Natural killer cell treated with Interleukin-12 subunit alpha and Interleukin-12 subunit beta and Interleukin-15 and Interleukin-18, amount 100 ng/mL, for 72 hours (primary cell): ENCODE data around the gene MAP7. TPM values are rescaled to one million over a fixed set of nuclear protein-coding genes. Genes with fewer than 3 reads are reported as not detected.

Experiments
- ATAC-seq, 2 donors: fragments of 150-1000 bp; cut with Tn5 transposase in 1 of 2; sonication (Bioruptor Pico), chemical (Tn5 transposase) in 1 of 2; 2 replicates each; pipeline ENCODE4 v1.10.0; 2021
- DNase-seq: peaks from one replicate; pipeline ENCODE4 v3.0.0; 2022; ENCODE audit warnings: low spot score
- H3K27ac Mint-ChIP-seq, 2 donors: 1 replicate in 1 of 2; 2 replicates in 1 of 2; pipeline ENCODE4 v1.8.0; 2022; ENCODE audit warnings: mixed read lengths in 2 of 2, mild to moderate bottlenecking in 1 of 2, moderate library complexity in 1 of 2
- H3K27me3 Mint-ChIP-seq, 2 donors: 1 replicate in 1 of 2; 2 replicates in 1 of 2; pipeline ENCODE4 v1.8.0; 2022; ENCODE audit warnings: mixed read lengths in 2 of 2
- H3K36me3 Mint-ChIP-seq: one replicate; pipeline ENCODE4 v1.8.0; 2022; ENCODE audit warnings: mixed read lengths
- H3K4me1 Mint-ChIP-seq, 2 donors: 1 replicate in 1 of 2; 2 replicates in 1 of 2; pipeline ENCODE4 v1.8.0; 2022; ENCODE audit warnings: low read depth in 2 of 2, mixed read lengths in 2 of 2, mild to moderate bottlenecking in 1 of 2
- H3K4me3 Mint-ChIP-seq: one replicate; pipeline ENCODE4 v1.8.0; 2022; ENCODE audit warnings: mixed read lengths
- H3K9me3 Mint-ChIP-seq: 2 replicates; pipeline ENCODE4 v1.8.0; 2022; ENCODE audit warnings: mixed read lengths
- total RNA-seq, 2 donors: library from RNA; stranded (reverse); gene quantifications; one replicate each; pipeline ENCODE4 v1.2.3, GENCODE V29; 2022

The MAP7 gene
- total RNA-seq, 2 donors from 2014 or later = 0.73 to 0.83 TPM

DNA sequence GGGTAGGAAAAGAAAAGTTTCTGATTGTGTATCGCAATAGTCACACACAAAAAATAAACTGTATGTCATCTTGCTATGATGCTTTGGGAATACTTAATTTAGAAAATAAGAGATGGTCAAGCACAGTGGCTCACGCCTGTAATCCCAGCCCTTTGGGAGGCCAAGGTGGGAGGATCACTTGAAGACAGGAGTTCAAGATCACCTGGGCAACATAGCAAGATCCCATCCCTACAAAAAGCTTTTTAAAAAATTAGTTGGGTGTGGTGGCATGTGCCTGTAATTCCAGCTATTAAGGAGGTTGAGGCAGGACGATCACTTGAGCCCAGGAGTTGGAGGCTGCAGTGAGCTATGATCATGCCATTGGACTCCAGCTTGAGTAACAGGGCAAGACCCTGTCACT is 27.6 kb downstream of the MAP7 start:
- H3K9me3 Mint-ChIP-seq = no peaks in the 10 kb centered on the region
- DNase-seq = no peak
- no peak overlapping the region for H3K4me3 Mint-ChIP-seq
- H3K4me1 Mint-ChIP-seq = peaks cover 8% of the 10 kb centered on the region in 2 donors
- H3K27me3 Mint-ChIP-seq = peaks cover 18 to 29% of the 10 kb centered on the region in 2 donors
- no peak overlapping the region for H3K27ac Mint-ChIP-seq
- H3K36me3 Mint-ChIP-seq = no peaks in the 10 kb centered on the region
- ATAC-seq = no peak

GRCh38 chr6:136521911-136522310 is 28.3 kb downstream of the MAP7 start:
- H3K27me3 Mint-ChIP-seq = peaks cover 17 to 26% of the 10 kb centered on the region in 2 donors
- H3K9me3 Mint-ChIP-seq = no peaks in the 10 kb centered on the region
- no peak overlapping the region for H3K27ac Mint-ChIP-seq
- ATAC-seq = no peak
- no peak overlapping the region for H3K4me3 Mint-ChIP-seq
- peaks cover 8% of the 10 kb centered on the region in 2 donors for H3K4me1 Mint-ChIP-seq
- no peak for DNase-seq
- H3K36me3 Mint-ChIP-seq = no peaks in the 10 kb centered on the region

GRCh38 chr6:136521427-136521826 is 28.8 kb downstream of the MAP7 start:
- H3K4me3 Mint-ChIP-seq = no peak overlapping the region
- no peaks in the 10 kb centered on the region for H3K9me3 Mint-ChIP-seq
- ATAC-seq (no peak), DNase-seq (no peak)
- H3K4me1 Mint-ChIP-seq = peaks cover 5 to 6% of the 10 kb centered on the region in 2 donors
- no peak overlapping the region for H3K27ac Mint-ChIP-seq
- H3K27me3 Mint-ChIP-seq = peaks cover 15 to 25% of the 10 kb centered on the region in 2 donors
- no peaks in the 10 kb centered on the region for H3K36me3 Mint-ChIP-seq

DNA sequence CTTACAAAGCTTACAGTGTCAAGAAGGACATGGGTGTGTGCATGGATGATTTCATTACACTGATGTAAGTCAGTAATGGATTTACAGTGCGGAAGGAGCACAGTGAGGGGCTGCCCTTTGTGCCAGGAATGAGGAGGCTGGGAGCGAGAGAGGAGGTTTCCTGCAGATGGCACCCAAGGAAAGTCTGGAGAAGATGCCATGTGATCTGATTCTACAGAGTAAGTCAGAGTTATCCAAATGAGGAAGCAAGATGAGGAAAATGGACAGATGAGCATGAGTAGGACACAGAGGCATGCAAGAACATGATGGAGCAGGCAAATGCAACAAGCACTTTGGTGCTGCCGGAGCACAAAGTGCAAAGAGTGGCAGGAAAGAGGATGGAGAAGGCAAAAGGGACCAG is 29.7 kb downstream of the MAP7 start:
- H3K4me1 Mint-ChIP-seq = no peaks in the 10 kb centered on the region
- H3K4me3 Mint-ChIP-seq = no peak overlapping the region
- ATAC-seq (no peak), DNase-seq (no peak)
- peaks cover 10 to 23% of the 10 kb centered on the region in 2 donors for H3K27me3 Mint-ChIP-seq
- no peaks in the 10 kb centered on the region for H3K36me3 Mint-ChIP-seq
- H3K9me3 Mint-ChIP-seq = no peaks in the 10 kb centered on the region
- H3K27ac Mint-ChIP-seq = no peak overlapping the region

DNA sequence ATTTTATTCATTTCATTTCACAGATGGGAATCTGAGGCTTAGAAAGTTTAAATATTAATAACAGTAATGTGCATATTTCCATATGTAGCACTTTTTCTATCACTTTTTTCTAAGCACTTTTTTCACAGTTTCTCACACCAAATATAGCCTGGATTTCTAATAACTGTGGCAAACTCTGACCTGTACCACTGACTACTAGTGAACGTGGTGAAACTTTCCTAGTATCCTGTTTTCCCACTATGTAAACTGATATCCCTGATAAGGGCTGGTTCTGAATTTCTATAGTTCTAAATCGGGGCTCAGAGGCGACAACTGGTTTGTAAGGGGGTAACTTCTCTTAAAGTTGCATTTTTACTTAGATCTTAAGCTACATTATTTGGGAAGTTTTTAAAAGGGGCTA is 32.6 kb downstream of the MAP7 start:
- no peaks in the 10 kb centered on the region for H3K9me3 Mint-ChIP-seq
- ATAC-seq (no peak), DNase-seq (no peak)
- no peak overlapping the region for H3K4me3 Mint-ChIP-seq
- H3K36me3 Mint-ChIP-seq = no peaks in the 10 kb centered on the region
- no peaks in the 10 kb centered on the region for H3K4me1 Mint-ChIP-seq
- no peak overlapping the region for H3K27ac Mint-ChIP-seq
- H3K27me3 Mint-ChIP-seq = peaks cover 10 to 21% of the 10 kb centered on the region in 2 donors

GRCh38 chr6:136517002-136517401 is 33.2 kb downstream of the MAP7 start:
- no peak overlapping the region for H3K4me3 Mint-ChIP-seq
- no peaks in the 10 kb centered on the region for H3K36me3 Mint-ChIP-seq
- DNase-seq = no peak
- H3K9me3 Mint-ChIP-seq = no peaks in the 10 kb centered on the region
- no peak for ATAC-seq
- no peak overlapping the region for H3K27ac Mint-ChIP-seq
- peaks cover 10 to 17% of the 10 kb centered on the region in 2 donors for H3K27me3 Mint-ChIP-seq
- no peaks in the 10 kb centered on the region for H3K4me1 Mint-ChIP-seq

DNA sequence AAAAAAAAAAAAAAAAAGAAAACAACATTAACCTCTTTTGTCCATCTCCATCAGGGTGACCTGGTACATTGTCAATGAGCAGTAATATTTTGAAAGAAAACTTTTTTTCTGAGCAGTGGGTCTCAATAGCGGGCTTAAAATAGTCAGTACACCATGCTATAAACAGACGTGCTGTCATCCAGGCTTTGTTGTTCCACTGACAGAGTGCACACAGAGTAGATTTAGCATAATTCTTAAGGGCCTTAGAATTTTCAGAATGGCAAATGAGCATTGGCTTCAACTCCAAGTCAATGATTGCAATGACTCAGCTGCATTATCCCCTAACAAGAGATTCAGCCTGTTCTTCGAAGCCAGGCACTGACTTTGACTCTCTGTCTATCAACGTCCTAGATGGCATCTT is 35.6 kb downstream of the MAP7 start:
- Mint-ChIP-seq H3K27me3 (peaks cover 0 to 9% of the 10 kb centered on the region in 2 donors), H3K4me1 (no peaks in the 10 kb centered on the region), H3K27ac (no peak overlapping the region), H3K36me3 (no peaks in the 10 kb centered on the region), H3K9me3 (no peaks in the 10 kb centered on the region), H3K4me3 (no peak overlapping the region)
- no peak for DNase-seq
- ATAC-seq = no peak

GRCh38 chr6:136511926-136512325 is 38.3 kb downstream of the MAP7 start:
- DNase-seq (no peak), ATAC-seq (no peak)
- no peaks in the 10 kb centered on the region for H3K4me1 Mint-ChIP-seq
- no peaks in the 10 kb centered on the region for H3K36me3 Mint-ChIP-seq
- no peak overlapping the region for H3K4me3 Mint-ChIP-seq
- no peak overlapping the region for H3K27ac Mint-ChIP-seq
- H3K9me3 Mint-ChIP-seq = no peaks in the 10 kb centered on the region
- peaks cover 0 to 8% of the 10 kb centered on the region in 2 donors for H3K27me3 Mint-ChIP-seq

DNA sequence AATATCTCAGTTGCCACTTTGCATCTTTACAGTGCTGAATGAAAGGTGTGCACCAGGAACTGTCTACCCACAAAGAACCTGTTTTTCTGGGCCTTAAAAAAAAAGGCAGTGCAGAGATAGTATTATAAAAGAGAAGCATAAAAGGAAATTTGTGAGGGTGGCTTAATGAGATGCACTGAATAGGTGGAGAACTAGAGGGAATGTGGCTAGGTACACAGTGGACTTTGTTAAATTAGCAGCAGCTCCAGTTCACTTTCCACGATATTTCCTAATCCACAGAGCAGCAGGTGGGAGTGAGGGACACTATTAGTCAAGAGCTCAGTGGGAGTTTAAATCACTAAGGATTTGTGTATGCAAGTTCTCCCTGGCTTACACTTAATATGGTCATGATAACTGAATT is 38.8 kb downstream of the MAP7 start:
- DNase-seq (no peak), ATAC-seq (no peak)
- Mint-ChIP-seq H3K4me3 (no peak overlapping the region), H3K36me3 (no peaks in the 10 kb centered on the region), H3K4me1 (no peaks in the 10 kb centered on the region), H3K27ac (no peak overlapping the region), H3K9me3 (no peaks in the 10 kb centered on the region), H3K27me3 (peaks cover 2 to 7% of the 10 kb centered on the region in 2 donors)

GRCh38 chr6:136510782-136511181 is 39.4 kb downstream of the MAP7 start:
- Mint-ChIP-seq H3K27ac (no peak overlapping the region), H3K4me3 (no peak overlapping the region), H3K9me3 (no peaks in the 10 kb centered on the region), H3K27me3 (peaks cover 7 to 8% of the 10 kb centered on the region in 2 donors), H3K4me1 (no peaks in the 10 kb centered on the region), H3K36me3 (no peaks in the 10 kb centered on the region)
- no peak for DNase-seq
- no peak for ATAC-seq

DNA sequence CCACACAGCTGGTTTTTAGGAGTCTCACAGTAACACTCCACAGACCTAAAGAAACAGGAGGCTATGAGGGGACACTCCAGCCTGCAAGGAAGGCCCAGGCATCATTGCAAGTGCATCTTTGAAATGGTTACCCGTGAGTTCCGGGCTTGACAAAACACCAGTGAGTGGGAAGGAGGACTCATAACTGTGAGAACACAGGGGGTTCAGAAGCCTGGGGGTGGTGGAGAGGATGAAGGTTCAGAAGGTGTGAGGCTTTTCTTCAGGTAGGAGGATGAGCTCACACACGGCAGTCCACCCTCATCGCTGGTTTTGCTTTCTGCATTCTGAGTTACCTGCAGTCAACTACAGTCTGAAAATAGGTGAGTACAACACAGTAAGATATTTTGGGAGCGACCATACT is 39.9 kb downstream of the MAP7 start:
- no peaks in the 10 kb centered on the region for H3K9me3 Mint-ChIP-seq
- no peaks in the 10 kb centered on the region for H3K4me1 Mint-ChIP-seq
- H3K4me3 Mint-ChIP-seq = no peak overlapping the region
- no peak for ATAC-seq
- H3K36me3 Mint-ChIP-seq = no peaks in the 10 kb centered on the region
- peaks cover 7 to 8% of the 10 kb centered on the region in 2 donors for H3K27me3 Mint-ChIP-seq
- no peak for DNase-seq
- no peak overlapping the region for H3K27ac Mint-ChIP-seq

- Mint-ChIP-seq H3K27me3 (peaks cover 7 to 8% of the 10 kb centered on the region in 2 donors), H3K9me3 (no peaks in the 10 kb centered on the region), H3K36me3 (no peaks in the 10 kb centered on the region), H3K4me3 (no peak overlapping the region), H3K4me1 (no peaks in the 10 kb centered on the region), H3K27ac (no peak overlapping the region)
- DNase-seq (no peak), ATAC-seq (no peak)
Measured at GRCh38 chr6:136508725-136509392, 41.4 kb downstream of the MAP7 start.

DNA sequence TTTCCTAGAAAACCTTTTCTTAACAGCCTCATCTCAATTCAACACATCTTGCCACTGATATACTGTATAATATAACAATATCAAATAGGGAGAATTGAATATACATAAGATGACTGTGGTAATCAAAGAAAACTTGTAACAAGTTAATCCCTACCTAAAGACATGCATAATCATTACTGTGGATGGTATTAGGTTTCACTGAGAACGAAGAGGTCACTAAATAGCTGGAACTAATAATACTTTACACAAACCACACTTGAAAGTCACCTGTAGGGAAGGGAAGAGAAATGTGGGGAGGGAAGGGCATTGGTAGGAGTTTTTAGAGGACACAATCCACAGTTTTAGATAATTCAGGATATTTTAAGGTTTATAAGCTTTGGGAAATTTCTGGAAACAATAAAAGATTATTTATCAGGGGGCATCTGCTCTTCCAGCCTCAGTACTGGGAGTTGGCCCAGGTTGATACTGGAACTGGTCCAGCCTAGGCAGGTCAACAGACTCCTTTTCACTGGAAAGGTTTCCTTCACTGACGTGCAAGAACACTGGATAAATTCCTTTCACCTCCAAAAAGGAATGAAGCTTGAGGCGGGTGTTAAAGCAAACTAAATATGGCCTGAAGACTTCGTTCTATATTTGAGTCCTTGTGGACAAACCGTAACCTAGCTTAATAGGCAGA is 44.0 kb downstream of the MAP7 start:
- ATAC-seq = no peak
- Mint-ChIP-seq H3K9me3 (no peaks in the 10 kb centered on the region), H3K36me3 (no peaks in the 10 kb centered on the region), H3K4me1 (no peaks in the 10 kb centered on the region), H3K27ac (no peak overlapping the region), H3K27me3 (peaks cover 7 to 16% of the 10 kb centered on the region in 2 donors), H3K4me3 (no peak overlapping the region)
- no peak for DNase-seq

DNA sequence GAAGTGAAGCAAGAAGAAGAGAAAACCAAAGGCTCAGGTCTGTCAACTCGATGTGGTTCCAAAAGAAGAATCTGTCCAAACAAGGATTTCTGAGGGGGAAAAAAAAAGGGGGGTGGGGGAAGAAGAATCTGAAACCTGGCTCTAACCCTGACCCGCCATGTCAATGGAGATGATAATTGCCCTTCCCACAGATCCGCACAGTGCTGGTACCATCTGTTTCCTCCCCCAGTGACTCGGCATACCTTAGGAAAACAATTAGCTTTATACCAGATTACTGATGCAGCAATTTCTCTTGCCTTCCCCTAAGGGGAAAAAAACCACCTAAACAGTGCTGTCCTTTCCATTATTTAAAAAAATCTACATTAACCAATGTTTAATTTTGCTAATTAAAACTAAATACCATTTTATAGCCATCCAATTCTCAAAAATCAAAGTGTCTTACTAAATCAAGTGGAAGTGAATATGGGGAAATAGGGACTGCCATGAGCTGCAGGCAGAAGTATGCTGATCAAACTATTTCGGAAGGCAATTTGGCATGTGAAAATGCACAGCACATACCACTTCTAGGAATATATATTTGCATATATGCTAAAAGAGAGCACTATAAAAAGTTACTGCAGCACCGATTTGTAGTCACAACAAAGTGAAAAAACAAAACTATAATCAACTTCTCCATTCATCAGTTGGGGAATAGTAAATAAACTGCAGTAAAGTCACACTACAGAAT is 46.8 kb downstream of the MAP7 start:
- Mint-ChIP-seq H3K27ac (no peak overlapping the region), H3K4me1 (no peaks in the 10 kb centered on the region), H3K9me3 (no peaks in the 10 kb centered on the region), H3K4me3 (no peak overlapping the region), H3K27me3 (peaks cover 5 to 16% of the 10 kb centered on the region in 2 donors), H3K36me3 (no peaks in the 10 kb centered on the region)
- no peak for ATAC-seq
- no peak for DNase-seq
